Activated naive CD8-positive, alpha-beta T cell treated with anti-CD3 and anti-CD28 coated beads, Interleukin-2, amount 50 U/mL, for 16 hours (primary cell): Measurements from ENCODE around the gene TBC1D19.
"Not testable (repeated sequence)": the region's sequence is repeated elsewhere in the genome, so short reads cannot be mapped to it uniquely, and the experiment has no call there.

ENCODE experiments used
- DNase-seq: peaks from one replicate; pipeline ENCODE4 v3.0.0-alpha.2; 2020; ENCODE audit warnings: low read depth, low spot score

Gene TBC1D19

GRCh38 chr4:26601204-26601603, 17.3 kb downstream of the TBC1D19 start:
- no peak for DNase-seq

- DNase-seq = no peak
Measured at GRCh38 chr4:26607776-26608175, 23.9 kb downstream of the TBC1D19 start.

- DNase-seq = no peak
Measured at GRCh38 chr4:26609391-26609790, 25.5 kb downstream of the TBC1D19 start.

- no peak for DNase-seq
Measured at GRCh38 chr4:26609868-26610267, 26.0 kb downstream of the TBC1D19 start.

- no peak for DNase-seq
Measured at GRCh38 chr4:26611372-26611771, 27.5 kb downstream of the TBC1D19 start.

GRCh38 chr4:26611885-26612284, 28.0 kb downstream of the TBC1D19 start:
- DNase-seq = no peak

GRCh38 chr4:26613237-26613636, 29.4 kb downstream of the TBC1D19 start:
- DNase-seq = no peak

GRCh38 chr4:26613735-26614134, 29.9 kb downstream of the TBC1D19 start:
- no peak for DNase-seq

- DNase-seq = no peak
Measured at GRCh38 chr4:26619784-26620183, 35.9 kb downstream of the TBC1D19 start.

GRCh38 chr4:26621366-26621765, 37.5 kb downstream of the TBC1D19 start:
- DNase-seq = no peak

GRCh38 chr4:26622913-26623312, 39.0 kb downstream of the TBC1D19 start:
- no peak for DNase-seq

- not testable (repeated sequence) for DNase-seq
Measured at GRCh38 chr4:26626658-26627057, 42.8 kb downstream of the TBC1D19 start.

- DNase-seq = no peak
Measured at GRCh38 chr4:26632916-26633315, 49.0 kb downstream of the TBC1D19 start.

GRCh38 chr4:26634237-26634636, 50.4 kb downstream of the TBC1D19 start:
- DNase-seq = no peak

- no peak for DNase-seq
Measured at GRCh38 chr4:26636458-26636857, 52.6 kb downstream of the TBC1D19 start.

GRCh38 chr4:26640639-26641038, 56.8 kb downstream of the TBC1D19 start:
- not testable (repeated sequence) for DNase-seq

GRCh38 chr4:26647523-26648224, 63.8 kb downstream of the TBC1D19 start:
- no peak for DNase-seq

- DNase-seq = no peak
Measured at GRCh38 chr4:26648260-26648659, 64.4 kb downstream of the TBC1D19 start.

- no peak for DNase-seq
Measured at GRCh38 chr4:26660261-26660660, 76.4 kb downstream of the TBC1D19 start.

GRCh38 chr4:26663888-26664287, 80.0 kb downstream of the TBC1D19 start:
- DNase-seq = no peak

- no peak for DNase-seq
Measured at GRCh38 chr4:26670903-26671537, 87.1 kb downstream of the TBC1D19 start.

GRCh38 chr4:26679040-26679695, 95.3 kb downstream of the TBC1D19 start:
- not testable (repeated sequence) for DNase-seq

- no peak for DNase-seq
Measured at GRCh38 chr4:26682436-26682835, 98.6 kb downstream of the TBC1D19 start.
